ENCODE results near the gene KCNN3.

Gene KCNN3

GRCh38 chr1:154697710-154698109 lies 172.4 kb downstream of the KCNN3 start:
- no peak overlapping the region for H3K4me3 ChIP-seq (ENCODE audit: control insufficient read depth, low read depth, low read length)
- no peak for TF ChIP-seq CTCF (conservative IDR thresholded peaks at IDR 0.05; ENCODE audit: control insufficient read depth, insufficient read depth, low read depth, low read length)
- peak; percentile 35 for DNase-seq (ENCODE audit: low read depth)

- H3K4me3 ChIP-seq (ENCODE audit: control insufficient read depth, low read depth, low read length): no peak overlapping the region
- no peak for TF ChIP-seq CTCF (conservative IDR thresholded peaks at IDR 0.05; ENCODE audit: control insufficient read depth, insufficient read depth, low read depth, low read length)
- DNase-seq (ENCODE audit: low read depth): no peak
These were observed 173.6 kb downstream of the KCNN3 start for GRCh38 chr1:154696456-154696855.

DNA sequence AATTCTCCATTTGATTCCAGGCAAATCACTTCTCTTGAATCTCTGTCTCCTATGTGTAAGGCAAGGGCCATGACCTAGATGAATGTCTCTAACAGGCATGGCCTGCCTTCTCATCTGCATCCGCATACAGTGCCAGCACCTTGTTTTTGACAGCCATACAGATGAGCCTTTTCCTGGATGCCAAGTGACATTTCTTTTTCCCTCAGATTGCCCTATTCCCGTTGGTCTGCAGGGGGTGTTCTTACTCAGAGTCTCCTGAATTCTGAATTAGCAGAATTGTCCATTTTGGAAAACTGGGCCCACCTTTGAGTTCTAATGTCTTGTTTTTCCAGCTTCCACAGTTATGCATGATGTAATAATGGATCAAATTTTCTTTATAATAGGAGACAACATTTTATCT lies 174.1 kb downstream of the KCNN3 start:
- peak; percentile 5 for DNase-seq (ENCODE audit: low read depth)
- TF ChIP-seq CTCF (conservative IDR thresholded peaks at IDR 0.05; ENCODE audit: control insufficient read depth, insufficient read depth, low read depth, low read length): peak; percentile 36
- H3K4me3 ChIP-seq (ENCODE audit: control insufficient read depth, low read depth, low read length): no peak overlapping the region

- TF ChIP-seq CTCF (conservative IDR thresholded peaks at IDR 0.05; ENCODE audit: control insufficient read depth, insufficient read depth, low read depth, low read length): no peak
- DNase-seq (ENCODE audit: low read depth): no peak
- no peak overlapping the region for H3K4me3 ChIP-seq (ENCODE audit: control insufficient read depth, low read depth, low read length)
These were observed 175.1 kb downstream of the KCNN3 start for GRCh38 chr1:154694995-154695394.

GRCh38 chr1:154689083-154689482 lies 181.0 kb downstream of the KCNN3 start:
- TF ChIP-seq CTCF (conservative IDR thresholded peaks at IDR 0.05; ENCODE audit: control insufficient read depth, insufficient read depth, low read depth, low read length): no peak
- DNase-seq (ENCODE audit: low read depth): no peak
- no peak overlapping the region for H3K4me3 ChIP-seq (ENCODE audit: control insufficient read depth, low read depth, low read length)

GRCh38 chr1:154686507-154686906 lies 183.6 kb downstream of the KCNN3 start:
- no peak for DNase-seq (ENCODE audit: low read depth)
- no peak overlapping the region for H3K4me3 ChIP-seq (ENCODE audit: control insufficient read depth, low read depth, low read length)
- no peak for TF ChIP-seq CTCF (conservative IDR thresholded peaks at IDR 0.05; ENCODE audit: control insufficient read depth, insufficient read depth, low read depth, low read length)

DNA sequence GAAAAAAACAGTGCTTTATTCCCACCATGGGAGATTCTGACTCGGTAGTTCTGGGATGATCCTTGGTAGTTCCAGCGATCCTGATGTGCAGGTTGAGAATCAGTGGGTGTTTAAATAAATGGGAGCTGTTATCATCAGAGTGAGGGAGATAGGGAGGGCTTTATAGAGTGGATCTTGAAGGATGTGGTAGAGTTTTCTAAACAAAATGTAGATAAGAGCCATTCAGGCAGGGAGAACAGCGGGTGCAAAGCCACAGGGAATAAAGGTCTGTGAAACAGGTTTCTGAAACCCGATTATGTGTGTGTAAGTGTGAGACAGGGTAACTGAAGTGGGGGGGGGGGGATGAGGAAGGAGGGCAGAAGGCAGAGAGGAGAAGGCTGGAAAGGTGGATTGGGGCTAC lies 186.3 kb downstream of the KCNN3 start:
- no peak for TF ChIP-seq CTCF (conservative IDR thresholded peaks at IDR 0.05; ENCODE audit: control insufficient read depth, insufficient read depth, low read depth, low read length)
- no peak for DNase-seq (ENCODE audit: low read depth)
- no peak overlapping the region for H3K4me3 ChIP-seq (ENCODE audit: control insufficient read depth, low read depth, low read length)
